GM18498 (cell line): ENCODE results near the gene SPATA24.
"Not testable (repeated sequence)": the region's sequence is repeated elsewhere in the genome, so short reads cannot be mapped to it uniquely, and the experiment has no call there.

Experiments
- ATAC-seq: cut with Tn5 transposase; IDR thresholded peaks from one replicate; pipeline ENCODE4 v1.9.1; 2021; ENCODE audit warnings: mild to moderate bottlenecking, moderate library complexity; ENCODE audit not compliant: unreplicated experiment

Gene SPATA24

DNA sequence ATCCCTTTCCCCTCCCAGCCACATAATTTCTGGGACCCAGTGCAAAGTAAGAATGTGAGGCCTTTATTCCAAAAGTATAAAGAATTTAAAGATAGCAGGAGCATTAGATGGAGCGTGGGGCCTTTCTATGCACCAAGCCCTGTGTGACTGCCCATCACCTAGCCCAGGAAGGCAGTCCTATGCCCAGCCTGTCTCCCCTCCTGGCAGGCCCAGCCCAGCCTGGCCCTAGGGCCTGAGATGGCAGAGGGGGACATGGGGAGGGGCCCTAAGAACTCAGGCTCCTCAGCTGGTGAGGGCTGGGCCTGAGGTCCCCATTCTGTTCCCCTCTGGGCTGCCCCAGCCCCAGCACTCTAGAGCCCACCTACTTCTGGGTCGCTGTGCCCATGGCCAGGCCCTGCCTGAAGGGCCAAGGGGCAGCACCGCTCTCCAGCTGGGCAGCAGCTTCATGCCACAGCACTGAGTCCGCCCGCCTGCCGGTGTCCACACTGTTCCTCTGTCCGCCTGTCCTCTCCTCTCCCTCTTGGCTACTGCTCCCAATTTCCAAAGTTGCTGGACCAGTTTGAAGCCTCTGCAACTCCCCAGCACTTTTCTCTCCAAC lies 19.8 kb downstream of the SPATA24 start:
- ATAC-seq = no peak

DNA sequence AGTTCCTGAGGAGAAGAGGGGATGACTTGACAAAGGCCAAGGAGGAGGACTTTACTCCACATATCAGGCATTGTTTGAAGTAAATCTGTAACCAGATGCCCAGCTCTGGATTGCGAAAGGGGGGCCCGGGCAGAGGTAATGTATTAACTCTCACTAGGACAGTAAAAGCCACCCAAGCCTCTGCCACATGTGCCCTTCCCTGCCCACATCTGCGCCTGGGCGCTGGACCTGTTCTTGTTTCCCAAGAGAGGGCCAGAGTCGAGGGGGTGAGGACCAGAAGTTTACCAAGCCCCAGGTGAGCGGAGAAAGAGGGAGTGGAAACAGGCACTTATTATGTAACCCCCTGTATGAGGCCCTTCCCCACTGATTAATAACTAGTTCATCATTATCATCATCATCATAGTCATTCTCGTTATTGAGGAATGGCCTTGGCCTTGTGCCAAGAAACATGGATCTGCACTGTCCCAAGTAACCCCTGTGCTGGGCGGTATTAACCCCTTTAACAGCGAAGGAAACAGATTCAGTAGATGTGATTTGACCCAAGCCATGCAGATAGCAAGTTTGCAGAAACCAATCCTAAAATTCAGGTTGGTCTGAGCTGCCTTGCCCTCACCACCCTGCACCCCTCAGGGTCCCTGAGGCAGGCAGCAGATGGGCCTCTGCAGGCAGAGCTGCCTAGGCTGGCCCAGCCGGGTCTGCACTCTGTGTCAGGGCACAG lies 20.5 kb downstream of the SPATA24 start, which contains the start of gene SLC23A1:
TSS of gene SLC23A1 (minus strand) at position 23 of the 718 bp plus-strand sequence. CDS start 44 bp downstream, outside the sequence.
- no peak for ATAC-seq

DNA sequence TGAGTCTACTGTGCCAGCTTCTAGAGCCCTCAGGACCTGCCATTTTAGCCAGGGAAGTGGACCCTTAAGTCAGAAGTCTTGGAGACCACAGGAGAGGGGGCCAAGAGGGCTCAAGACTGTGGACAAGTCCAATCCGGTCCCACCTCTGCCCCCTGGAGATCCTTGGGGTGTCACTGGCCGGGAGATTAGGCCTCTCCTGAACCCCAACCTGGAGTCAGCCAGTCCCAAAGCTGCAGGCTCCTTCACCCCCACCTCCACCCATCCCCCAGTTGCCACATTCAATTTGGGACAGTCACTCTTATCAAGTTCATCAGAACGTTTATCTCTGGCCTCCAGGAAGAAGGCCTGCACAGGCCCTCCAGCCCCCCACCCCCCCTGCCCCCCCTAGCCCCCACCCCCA lies 21.1 kb downstream of the SPATA24 start:
- ATAC-seq = no peak

DNA sequence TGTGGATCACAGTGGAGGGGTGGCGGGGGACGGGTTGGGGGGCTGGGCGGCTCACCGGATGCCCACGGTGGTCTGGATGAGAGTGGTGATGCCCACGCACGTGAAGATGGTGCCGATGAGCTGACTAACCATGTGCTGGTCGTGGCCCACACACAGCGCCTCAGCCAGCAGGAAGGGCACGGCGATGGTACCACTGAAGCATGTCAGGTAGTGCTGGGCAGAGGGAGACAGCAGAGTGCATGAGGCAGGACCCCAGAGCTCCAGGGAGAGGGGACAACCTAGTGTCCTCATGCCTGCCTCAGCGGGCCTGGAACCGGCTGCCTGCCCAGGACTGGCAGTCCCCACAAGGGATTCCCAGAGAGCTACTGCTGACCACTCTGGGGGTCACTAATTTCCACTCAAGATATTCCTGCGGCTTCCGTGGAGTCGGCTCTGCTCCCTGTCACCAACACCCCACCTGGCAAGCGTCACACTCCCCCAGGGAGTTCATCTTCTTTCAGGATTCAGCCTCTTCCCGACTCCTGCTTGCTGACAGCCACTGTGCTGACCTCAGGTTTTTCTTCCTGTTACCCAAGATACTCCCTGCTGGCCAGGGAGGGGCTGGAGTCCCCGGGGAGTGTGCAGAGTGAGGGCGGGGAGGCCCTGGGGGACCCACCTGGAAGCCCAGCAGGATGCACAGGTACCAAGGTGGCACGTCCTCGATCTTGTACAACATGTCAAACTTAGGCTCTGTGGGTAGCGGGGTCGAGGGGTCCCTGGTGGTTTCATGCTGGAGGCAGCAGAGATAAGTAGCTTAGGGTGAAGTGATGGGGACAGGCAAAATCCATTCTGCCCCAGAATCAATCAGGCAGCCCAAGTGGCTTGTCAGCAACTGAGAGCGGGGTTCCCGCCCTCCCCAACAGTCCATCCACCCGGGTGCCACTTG lies 21.8 kb downstream of the SPATA24 start:
- no peak for ATAC-seq

DNA sequence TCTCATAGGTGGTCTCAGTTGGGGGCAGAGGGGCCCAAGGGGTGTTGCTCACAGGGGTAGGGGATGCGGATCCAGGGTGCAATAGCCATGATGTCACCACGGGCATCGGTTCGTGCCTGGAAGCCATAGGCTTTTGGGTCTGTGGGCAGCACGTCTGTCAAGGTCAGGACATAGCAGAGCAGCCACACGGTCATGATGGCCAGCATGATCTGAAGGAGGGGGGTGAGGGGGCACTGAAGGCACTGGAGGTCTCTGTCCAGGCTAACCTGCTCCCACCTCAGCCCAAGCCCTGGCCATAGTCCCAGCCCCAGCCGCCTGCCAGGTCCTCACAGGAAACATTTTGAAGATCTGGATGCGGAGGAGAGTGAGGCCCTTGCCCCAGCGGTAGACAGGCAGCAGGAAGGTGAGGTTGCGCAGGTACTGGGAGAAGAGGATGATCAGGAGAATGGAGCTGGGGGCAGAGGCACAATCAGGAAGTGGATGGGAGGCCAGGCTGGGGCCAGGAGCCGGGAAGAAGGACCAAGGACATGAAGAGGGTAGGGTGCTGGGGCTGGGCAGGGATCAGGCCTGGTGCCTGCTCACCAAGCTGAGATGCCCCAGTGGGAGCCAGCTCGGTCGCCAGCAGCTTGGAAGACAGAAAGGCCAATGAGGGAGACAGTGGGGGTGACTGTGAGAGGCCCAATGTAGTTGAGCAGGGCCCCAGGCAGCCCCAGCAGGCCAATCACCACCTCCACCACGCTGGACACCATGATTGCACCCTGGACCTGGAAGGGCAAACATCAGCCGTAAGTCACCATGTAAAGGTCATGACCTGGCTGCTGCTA lies 24.1 kb downstream of the SPATA24 start:
- ATAC-seq = no peak

DNA sequence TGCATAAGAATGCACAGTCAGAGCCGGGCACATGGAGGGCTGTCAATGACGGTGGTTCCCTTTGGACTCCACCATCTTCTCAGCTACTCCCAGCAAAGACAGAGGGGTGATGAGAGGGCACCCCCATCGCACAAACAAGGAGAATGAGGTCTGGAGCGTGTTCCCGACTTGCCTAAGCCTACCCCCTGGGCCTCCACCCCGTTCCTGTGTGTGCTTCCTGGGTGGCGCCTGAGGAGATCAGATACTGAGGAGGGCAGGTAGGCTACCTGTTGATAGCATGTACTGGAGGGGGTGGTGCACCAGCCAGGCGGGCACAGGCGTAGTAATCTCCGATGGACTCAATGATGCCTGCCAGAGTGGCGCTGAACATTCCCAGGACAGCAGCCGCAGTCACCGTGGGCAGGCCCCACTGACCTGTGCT lies 24.9 kb downstream of the SPATA24 start:
- ATAC-seq = no peak

DNA sequence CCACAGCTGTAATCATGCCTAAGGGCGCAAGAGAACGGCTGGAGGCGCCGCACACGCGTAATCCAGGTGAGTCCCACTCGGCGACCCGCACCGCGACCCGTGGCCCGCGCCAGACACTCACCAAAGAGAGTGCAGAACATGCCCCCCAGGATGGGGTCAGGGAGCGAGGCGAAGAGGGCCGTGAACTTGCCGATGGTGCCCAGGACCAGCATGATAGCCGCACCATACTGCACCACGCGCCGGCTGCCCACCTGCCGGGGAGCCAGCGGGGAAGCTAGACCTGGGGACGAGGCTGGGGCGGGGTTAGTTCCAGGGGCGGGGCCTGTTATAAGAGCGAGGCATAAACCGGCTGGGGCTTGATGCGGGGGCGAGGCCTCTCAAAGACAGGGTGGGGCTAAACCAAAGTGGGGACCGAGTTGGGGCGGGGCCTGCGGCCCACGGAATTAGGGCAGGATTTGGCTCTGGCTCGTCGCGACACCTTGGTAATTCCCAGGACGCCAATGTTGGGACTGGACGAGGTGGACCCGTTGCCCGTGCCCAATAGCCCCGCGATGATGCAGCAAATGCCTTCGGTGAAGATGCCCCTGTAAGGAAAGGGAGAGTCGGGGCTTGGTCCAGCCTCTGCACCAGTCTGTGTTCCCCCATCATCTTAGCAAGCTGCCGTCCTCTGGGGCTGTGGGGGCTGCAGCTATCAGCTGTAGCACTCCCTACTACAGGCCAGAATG lies 25.6 kb downstream of the SPATA24 start:
- ATAC-seq = no peak

DNA sequence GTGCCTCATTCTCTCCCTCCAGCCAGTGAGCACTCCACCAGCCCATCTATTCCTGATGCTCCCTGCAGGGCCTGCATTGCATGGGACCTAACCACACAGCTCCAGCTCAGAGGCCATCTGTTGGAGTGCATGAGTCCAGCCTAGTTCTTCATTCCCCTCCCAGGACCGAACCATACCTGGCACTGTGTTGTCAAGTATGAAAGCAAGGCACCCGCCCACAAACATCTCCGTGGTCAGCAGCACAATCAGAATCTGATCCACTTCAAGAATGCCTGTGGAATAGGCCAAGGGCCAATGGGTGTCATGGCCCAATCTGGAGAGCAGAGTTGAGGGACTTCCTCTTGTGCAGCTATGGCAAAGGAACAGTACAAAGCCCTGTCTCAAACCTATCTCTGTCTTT lies 26.7 kb downstream of the SPATA24 start:
- no peak for ATAC-seq

DNA sequence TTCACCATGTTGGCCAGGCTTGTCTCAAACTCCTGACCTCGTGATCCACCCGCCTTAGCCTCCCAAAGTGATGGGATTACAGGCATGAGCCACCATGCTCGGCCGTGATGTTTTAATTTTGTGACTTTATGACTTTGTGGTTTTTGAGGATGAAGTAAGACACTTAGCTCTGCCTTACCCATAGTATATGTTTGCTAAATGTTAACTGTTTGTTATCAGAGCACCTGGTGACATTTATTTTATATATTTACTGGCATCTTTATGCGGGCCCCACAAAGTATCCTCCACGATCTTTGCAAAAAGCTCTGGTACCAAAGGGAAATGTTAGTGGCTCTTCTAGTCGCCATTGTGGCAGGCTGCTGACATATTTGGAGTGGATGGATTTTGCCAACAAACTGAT lies 27.5 kb downstream of the SPATA24 start:
- no peak for ATAC-seq

DNA sequence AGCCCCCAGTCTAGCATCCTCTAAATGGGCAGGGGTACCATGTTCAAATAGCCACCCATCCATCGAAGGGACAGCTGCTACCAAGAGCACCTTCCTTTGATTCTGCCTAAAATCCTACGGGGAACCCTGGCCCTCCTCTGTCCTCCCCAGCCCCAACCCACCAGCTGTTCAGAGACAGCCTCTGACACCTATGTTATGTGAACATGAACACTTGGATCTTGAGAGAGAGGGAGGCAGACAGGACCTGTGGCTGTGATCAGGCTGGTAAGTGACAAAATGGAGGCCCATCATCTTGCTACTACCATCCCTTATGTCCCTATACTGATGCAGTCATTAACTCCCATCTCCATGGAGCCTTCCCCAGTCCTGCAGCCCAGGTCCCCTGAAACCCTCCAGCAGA lies 29.0 kb downstream of the SPATA24 start:
- ATAC-seq = no peak

DNA sequence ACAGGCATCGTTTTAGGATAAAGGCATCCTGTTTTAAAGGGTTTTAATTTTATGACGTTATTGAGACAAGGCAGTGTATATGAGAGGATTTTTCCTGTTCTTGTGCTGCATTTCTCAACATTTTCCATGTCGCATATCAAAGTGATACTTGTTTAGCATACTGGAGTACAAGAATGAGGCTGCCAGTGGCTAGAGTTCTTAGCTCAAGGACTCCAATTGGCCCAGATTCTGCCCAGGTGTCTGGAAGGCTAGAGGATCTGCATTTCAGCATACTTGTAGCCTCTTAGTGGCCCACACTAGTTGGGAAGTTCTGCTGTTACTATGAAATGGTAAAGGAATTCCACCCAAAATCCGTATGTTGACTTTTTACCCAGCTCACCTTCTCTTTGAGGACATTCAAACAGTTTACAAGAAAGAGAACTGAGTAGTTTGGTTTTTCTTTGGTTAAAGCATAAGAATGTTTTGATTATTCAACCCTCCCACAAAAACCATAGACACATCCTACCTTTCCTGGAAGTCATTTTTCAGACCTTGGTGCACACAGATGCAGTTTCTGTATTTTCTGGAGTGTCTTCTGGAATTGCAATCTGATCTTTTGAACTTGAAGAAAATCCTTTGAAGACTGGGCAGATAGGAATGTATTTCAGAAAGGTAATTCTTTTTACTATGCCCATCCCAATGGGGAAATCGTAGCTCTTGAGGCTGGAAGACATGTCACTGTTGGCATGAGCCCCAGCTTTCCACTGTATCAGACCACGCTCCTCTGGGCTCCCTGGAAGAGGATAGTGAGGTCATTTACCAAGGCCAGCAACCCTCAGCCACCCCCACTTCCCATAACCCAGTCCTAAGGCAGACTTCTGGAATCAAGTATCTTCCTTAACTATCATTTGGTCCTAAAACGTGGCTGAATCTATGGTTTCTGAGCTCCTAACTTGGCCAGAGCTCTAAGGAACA lies 32.1 kb downstream of the SPATA24 start:
- ATAC-seq = no peak

DNA sequence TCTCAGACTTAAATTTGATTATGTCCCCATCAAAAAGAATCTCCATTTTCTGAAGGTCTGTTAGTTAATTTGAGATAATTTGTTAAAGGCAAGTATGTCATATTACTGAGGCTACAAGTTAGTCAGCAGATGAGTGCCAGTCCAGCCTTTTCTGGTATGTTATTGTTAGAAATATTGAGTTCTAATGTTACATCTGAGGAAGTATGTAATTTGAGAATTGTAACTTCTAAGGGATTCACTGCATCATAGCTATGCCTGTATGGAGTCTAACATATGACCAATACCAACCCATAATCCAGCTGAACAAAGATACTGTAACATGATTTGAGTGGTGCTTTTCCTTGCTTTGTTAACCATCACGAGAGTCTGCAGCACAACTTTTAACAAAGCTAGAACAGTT lies 34.7 kb downstream of the SPATA24 start:
- ATAC-seq = no peak

DNA sequence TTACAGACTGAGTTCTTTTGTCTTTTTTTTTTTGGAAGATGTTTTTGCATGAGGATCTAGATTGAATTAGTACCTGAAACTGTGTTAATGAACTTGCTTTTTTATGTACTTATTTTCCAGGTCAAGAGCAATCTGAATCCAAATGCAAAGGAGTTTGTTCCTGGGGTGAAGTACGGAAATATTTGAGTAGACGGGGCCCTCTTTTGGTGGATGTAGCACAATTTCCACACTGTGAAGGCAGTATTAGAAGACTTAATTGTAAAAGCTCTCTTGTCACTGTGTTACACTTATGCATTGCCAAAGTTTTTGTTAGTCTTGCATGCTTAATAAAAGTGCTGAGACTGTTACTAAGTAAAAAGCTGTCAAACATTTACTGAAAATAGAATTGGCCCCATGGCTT lies 35.3 kb downstream of the SPATA24 start:
- ATAC-seq = no peak

DNA sequence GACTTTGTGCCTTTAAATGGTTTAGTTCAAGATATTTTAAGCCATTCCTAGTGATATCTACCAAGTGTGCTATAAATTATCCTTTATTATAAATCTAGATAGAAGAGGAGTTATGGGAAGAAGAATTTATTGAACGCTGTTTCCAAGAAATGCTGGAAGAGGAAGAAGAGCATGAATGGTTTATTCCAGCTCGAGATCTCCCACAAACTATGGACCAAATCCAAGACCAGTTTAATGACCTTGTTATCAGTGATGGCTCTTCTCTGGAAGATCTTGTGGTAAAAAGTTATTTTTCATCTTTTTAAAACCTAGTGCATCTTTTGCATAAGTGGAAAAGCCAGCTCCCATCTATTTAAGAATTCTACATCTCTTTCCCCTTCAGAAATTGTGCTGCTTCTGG lies 39.4 kb downstream of the SPATA24 start:
- no peak for ATAC-seq

DNA sequence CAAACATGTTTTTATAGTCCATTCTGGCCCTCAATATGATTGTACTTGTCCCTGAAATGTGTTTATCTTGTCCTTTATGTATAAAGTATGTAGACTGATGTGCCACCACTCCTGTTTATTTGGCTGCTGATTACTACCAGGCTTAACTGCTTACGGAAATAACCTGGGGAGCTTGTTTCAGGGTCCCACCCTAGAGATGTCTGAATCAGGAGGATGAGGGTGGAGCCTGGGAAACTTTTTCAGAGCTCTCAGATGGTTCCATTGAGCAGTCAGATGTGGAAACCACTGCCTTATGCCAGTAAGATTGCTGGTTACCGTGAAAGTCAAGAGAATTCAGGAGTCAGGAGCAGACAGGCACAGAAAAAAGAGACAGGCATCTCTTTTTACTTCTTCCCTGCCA lies 40.0 kb downstream of the SPATA24 start:
- ATAC-seq = no peak

DNA sequence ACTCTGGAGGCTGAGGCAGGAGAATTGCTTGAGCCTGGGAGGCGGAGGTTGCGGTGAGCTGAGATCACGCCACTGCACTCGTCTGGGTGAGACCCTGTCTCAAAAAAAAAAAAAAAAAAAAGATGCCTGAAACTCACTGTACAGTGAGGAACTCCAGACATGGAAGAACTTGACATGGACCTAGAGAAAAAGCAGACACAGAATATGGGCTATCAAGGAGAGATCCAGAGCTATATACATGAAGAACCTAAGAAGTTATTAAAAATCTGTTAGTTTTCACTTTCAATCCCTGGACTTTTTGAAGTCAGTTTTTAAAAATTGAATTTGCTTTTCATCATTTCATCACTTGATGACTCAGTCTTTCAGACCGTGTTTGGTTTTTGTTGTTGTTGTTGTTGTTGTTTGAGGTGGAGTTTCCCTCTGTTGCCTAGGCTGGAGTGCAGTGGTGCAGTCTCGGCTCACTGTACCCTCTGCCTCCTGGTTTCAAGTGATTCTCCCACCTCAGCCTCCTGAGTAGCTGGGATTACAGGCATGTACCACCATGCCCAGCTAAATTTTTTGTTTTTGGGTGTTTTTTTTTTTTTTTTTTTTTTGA lies 42.0 kb downstream of the SPATA24 start:
- no peak for ATAC-seq

DNA sequence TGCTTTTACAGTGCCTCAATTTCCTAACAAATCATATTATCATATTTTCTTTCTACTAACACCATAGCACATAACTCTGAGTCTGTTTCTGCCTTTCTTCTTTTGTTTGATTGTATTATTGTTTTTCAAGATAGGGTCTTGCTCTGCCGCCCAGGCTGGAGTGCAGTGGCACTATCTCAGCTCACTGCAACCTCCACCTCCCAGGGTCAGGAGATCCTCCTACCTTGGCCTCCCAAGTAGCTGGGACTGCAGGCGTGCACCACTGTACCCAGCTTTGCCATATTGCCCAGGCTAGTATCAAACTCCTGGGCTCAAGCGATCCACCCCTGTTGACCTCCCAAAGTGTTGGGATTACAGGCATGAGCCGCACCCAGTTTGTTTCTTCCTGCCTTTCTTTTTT lies 43.5 kb downstream of the SPATA24 start:
- no peak for ATAC-seq

DNA sequence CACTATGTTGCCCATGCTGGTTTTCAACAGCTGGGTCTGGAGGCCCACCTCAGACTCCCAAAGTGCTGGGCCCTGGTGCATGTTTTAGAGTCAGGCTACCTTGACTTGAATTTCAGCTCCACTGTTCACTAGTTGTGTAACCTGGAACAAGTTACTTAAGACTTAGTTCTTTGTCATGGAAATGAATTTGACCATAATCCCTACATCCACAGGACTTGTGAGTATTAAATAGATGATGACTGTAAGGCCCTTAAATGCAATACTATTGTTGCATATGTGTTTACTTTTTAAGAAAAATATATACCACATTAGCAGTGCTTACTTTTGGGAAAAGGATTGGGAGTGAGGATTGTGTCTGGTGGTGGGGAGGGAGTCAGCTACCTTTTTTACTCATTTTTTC lies 45.8 kb downstream of the SPATA24 start:
- ATAC-seq = no peak

DNA sequence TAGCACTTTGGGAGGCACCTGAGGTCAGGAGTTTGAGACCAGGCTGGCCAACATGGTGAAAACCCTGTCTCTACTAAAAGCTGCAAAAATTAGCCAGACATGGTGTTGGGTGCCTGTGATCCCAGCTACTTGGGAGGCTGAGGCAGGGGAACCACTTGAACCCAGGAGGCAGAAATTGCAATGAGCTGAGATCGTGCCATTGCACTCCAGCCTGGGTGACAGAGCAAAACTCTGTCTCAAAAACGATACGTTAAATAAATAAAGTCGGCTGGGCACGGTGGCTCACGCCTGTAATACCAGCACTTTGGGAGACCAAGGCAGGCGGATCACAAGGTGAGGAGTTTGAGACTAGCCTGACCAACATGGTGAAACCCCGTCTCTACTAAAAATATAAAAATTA lies 48.0 kb downstream of the SPATA24 start:
- ATAC-seq = not testable (repeated sequence)
